AG04449 (cell line): ENCODE measurements around the gene KSR2.
"Not testable (repeated sequence)": the region's sequence is repeated elsewhere in the genome, so short reads cannot be mapped to it uniquely, and the experiment has no call there.

Source experiments
- CTCF ChIA-PET: fragments of 350-600 bp; formaldehyde crosslinking; extraction: SDS; loops from one replicate; lab custom pipeline; 2021; ENCODE audit warnings: antibody characterized with exemption; lab: Yijun Ruan, JAX
- POLR2A ChIA-PET: fragments of 400-600, 350-600 bp; formaldehyde crosslinking; extraction: SDS; loops from one replicate; lab custom pipeline; 2020; ENCODE audit warnings: antibody characterized with exemption, inconsistent platforms; lab: Yijun Ruan, JAX
- DNase-seq: peaks from one replicate; pipeline ENCODE4 v3.0.0-alpha.2; 2010; ENCODE audit warnings: low read depth, low spot score
- H3K4me3 ChIP-seq: 2 replicates; pipeline ENCODE4 v1.5.1; 2011; ENCODE audit warnings: low read depth, mild to moderate bottlenecking, control low read depth, low read length
- CTCF ChIP-seq: IDR thresholded peaks from one replicate; pipeline ENCODE4 v1.5.1; 2011; ENCODE audit warnings: mild to moderate bottlenecking, moderate library complexity, low read length, control low read depth, inconsistent platforms; ENCODE audit not compliant: insufficient read depth; ENCODE audit errors: missing control alignments

The KSR2 gene

GRCh38 chr12:117649796-117650195, 319.0 kb downstream of the KSR2 start:
- no peak for DNase-seq
- no peak overlapping the region for H3K4me3 ChIP-seq
- POLR2A ChIA-PET = no interaction called here
- no peak for TF ChIP-seq CTCF
- CTCF ChIA-PET = no interaction called here

- no peak for TF ChIP-seq CTCF
- ChIA-PET CTCF (no interaction called here), POLR2A (no interaction called here)
- no peak for DNase-seq
- H3K4me3 ChIP-seq = no peak overlapping the region
Measured at GRCh38 chr12:117646520-117646919, 322.3 kb downstream of the KSR2 start.

GRCh38 chr12:117645473-117645872, 323.3 kb downstream of the KSR2 start:
- DNase-seq = no peak
- no peak for TF ChIP-seq CTCF
- CTCF ChIA-PET = no interaction called here
- no peak overlapping the region for H3K4me3 ChIP-seq
- POLR2A ChIA-PET = no interaction called here

- DNase-seq = no peak
- CTCF ChIA-PET = no interaction called here
- no peak for TF ChIP-seq CTCF
- POLR2A ChIA-PET = no interaction called here
- H3K4me3 ChIP-seq = no peak overlapping the region
Measured at GRCh38 chr12:117643971-117644370, 324.8 kb downstream of the KSR2 start.

- no peak for TF ChIP-seq CTCF
- POLR2A ChIA-PET = no interaction called here
- DNase-seq = no peak
- H3K4me3 ChIP-seq = no peak overlapping the region
- CTCF ChIA-PET = no interaction called here
Measured at GRCh38 chr12:117641885-117642284, 326.9 kb downstream of the KSR2 start.

- ChIA-PET POLR2A (no interaction called here), CTCF (interaction anchor here (1.1 kb wide), 1 partner anchor 196 kb away, joined by 3 read pairs; no protein-coding TSS in a partner anchor)
- no peak overlapping the region for H3K4me3 ChIP-seq
- no peak for DNase-seq
- TF ChIP-seq CTCF = no peak
Measured at GRCh38 chr12:117640511-117640910, 328.3 kb downstream of the KSR2 start.

GRCh38 chr12:117629454-117629853, 339.3 kb downstream of the KSR2 start:
- no peak for TF ChIP-seq CTCF
- no peak overlapping the region for H3K4me3 ChIP-seq
- ChIA-PET POLR2A (no interaction called here), CTCF (no interaction called here)
- no peak for DNase-seq

- POLR2A ChIA-PET, DNase-seq: not testable (repeated sequence)
Measured at GRCh38 chr12:117628711-117629110, 340.1 kb downstream of the KSR2 start.

More at GRCh38 chr12:117628711-117629110, 340.1 kb downstream of the KSR2 start:
- H3K4me3 ChIP-seq, CTCF ChIA-PET: not testable (repeated sequence)
